Glomerular visceral epithelial cell (primary cell): ENCODE data around the gene PEBP1.
"Not testable (repeated sequence)": the region's sequence is repeated elsewhere in the genome, so short reads cannot be mapped to it uniquely, and the experiment has no call there.

Experiments
- DNase-seq: peaks from one replicate; pipeline ENCODE4 v3.0.0-alpha.2; 2016; ENCODE audit errors: extremely low spot score

PEBP1 gene

DNA sequence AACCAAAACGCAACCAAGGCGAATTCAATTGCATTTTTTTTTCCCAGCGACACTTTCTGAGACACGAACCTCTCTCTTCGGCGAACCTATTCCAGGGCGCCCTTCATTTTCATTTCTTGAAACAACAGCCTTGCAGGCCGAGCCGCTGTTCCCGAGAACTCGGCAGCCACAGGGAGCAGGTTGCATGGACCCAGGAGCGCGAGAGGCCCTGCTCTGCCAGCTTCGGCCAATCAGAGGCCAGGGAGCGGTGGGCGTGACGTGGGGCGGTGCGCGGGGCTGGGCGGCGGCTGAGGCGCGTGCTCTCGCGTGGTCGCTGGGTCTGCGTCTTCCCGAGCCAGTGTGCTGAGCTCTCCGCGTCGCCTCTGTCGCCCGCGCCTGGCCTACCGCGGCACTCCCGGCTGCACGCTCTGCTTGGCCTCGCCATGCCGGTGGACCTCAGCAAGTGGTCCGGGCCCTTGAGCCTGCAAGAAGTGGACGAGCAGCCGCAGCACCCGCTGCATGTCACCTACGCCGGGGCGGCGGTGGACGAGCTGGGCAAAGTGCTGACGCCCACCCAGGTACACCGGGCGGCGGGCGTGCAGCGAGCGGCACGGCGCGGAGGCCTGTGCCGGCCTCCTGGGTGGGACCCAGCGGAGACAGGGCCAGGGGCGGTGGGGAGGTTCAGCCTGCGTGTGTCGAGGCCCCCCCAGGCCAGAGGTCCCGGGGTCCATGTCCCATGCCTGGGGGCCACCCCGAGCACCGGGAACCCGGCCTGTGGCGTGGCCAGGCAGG, at the start of gene PEBP1:
PEBP1 (plus strand) TSS at position 337 of the 771 bp plus-strand sequence; CDS start at position 423, 86 bp downstream.
- peak; percentile 89 for DNase-seq

DNA sequence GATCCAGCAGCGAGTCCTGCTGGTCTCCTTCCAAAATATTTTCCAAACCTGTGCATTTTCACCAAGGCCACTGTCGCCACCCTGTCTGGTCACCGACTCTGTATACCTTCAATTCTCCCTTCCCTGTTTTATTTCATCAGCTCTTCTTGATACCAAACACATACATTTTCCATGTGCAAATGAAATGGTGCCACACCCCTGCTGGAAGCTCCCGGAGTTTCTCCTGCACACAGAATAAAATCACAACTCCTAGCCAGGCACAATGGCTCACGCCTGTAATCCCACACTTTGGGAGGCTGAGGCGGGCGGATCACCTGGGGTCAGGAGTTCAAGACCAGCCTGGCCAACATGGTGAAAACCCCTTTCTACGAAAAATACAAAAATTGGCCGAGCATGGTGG, 46.1 kb upstream of the PEBP1 start:
- DNase-seq, result no peak

DNA sequence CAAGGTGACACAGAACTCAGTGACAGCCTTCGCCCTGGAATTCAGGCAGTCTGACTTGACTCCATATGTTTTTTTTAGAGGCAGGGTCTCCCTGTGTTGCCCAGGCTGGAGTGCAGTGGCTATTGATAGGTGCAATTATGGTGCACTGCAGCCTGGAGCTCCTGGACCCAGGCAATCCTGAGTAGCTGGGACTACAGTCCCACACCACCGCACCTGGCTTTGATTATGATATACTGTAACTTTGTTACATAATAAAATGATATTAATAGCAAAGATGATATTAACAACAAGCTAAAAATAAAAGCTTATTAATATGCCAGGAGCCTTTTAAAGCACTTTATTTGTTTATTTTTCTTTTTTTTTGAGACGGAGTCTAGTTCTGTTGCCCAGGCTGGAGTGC, 41.9 kb upstream of the PEBP1 start:
- DNase-seq, result no peak

DNA sequence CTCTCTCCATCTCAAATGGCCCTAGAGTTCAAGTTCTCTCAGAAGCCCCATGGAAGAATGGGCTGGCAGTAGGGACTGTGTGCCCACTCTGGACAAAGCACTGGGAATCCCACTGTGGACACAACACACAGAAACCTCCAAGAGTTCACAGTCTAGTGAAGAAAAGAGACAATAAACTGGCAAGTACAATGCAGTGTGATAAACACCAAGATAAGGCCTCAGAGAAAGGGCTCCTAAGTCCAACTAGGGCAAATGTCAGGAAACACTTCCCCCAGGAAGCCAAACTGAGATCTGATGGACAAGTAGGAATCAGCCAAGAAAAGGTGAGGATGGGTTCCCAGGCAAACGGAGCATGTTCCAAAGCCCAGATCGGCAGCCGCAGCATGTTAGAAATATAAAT, 37.5 kb upstream of the PEBP1 start:
- DNase-seq, result no peak

DNA sequence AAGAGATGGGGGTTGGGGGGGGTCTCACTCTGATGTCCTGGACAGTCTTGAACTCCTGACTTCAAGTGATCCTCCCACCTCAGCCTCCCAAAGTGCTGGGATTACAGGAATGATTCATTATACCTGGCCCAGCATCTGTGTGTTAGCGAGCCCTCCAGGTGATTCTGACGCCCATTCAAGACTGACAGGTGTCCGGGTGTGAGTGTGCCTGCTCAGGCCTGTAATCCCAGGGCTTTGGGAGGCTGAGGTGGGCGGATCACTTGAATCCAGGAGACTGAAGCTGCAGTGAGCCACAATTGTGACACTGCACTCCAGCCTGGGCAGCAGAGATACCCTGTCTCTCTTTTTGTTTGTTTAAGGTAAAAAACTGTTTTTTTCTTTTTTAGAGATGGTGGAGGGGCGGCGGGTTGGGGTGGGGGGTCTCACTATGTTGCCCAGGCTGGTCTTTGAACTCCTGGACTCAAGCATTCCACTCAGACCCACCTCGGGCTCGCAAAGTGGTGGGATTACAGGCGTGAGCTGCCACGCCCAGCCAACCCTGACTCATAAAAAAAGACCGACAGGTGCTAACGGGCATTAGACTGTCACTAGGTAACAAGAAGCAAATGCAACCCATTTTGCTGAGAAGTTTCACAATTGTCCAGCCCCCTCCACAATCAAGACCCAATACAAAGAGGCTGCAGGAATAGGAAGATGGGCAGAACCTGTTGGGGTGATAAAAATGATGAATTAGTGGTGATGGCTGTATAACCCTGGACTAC, 36.8 kb upstream of the PEBP1 start:
- DNase-seq, result no peak

DNA sequence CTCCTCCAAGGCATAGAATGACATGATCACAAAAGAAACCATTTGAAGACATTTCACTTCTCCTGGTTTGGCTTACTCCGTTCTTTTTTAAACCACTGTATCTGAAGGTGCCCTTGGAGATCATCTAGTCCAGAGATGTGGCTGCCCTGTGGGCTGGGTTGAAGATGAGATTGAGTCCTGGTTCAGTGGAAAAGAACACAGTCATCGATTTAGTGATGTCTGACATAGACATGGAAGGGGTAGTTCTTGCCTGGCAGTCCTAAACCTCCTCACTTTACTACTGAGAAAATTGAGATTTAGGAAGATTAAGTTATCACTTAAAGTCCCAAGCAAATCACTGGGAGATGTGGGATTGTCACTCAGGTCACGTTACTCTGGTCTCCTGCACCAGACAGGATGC, 34.9 kb upstream of the PEBP1 start:
- no peak for DNase-seq

DNA sequence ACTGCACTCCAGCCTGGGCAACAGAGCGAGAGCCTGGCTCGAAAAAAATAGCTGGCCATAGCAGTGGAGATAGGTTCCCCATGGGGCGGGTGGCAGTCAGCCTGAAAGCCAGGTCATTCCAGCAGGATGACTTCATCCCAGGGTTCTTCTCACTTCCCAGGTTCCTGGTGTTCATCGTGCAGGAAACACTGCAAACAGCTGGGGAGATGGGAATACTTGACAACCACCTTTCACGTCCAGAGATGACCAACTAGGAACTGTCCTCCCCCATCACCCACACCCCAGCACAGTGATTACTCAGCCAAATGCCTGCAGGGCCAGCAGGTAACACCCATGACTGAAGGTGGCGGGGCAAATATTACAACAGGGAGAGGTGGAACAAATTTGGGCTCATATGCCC, 33.9 kb upstream of the PEBP1 start:
- DNase-seq, result peak; percentile 88

DNA sequence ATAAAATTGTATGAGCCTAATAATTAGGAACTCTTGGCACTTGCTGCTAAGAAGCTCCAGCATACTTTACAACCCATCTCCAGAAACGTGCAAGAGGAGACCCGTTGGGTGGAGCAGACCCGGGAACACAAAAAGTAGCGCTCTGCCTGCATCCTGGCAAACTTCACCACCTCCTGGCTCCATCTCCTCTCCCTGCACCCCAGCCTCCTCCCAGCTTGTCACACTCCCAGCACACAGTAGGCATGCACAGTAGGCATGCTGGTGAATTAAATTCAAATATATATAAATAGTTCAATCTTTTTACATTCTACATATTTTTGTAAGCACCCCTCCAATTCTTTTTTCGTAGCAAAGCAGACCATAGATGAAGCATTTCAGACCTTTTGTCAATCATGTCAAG, 33.3 kb upstream of the PEBP1 start:
- no peak for DNase-seq

DNA sequence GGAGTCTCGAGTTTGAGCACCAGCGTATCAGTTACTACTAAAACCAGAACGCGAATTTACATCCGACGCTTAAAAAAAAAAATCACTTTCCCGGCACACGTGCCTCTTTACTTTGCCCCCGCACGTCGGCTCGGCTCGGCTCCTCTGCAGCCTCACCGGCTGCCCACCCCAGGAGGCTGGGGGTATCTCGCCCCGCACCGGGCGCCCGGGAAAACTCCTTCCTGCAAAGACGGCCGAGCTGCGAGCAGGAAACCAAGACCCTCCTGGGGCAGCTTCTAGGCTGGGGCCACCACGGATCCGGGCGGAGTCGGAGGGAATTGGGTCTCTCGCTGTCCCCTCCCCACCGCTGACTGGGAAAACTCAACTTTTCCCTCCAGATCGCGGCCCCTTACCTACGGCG, 32.7 kb upstream of the PEBP1 start:
- peak; percentile 9 for DNase-seq

DNA sequence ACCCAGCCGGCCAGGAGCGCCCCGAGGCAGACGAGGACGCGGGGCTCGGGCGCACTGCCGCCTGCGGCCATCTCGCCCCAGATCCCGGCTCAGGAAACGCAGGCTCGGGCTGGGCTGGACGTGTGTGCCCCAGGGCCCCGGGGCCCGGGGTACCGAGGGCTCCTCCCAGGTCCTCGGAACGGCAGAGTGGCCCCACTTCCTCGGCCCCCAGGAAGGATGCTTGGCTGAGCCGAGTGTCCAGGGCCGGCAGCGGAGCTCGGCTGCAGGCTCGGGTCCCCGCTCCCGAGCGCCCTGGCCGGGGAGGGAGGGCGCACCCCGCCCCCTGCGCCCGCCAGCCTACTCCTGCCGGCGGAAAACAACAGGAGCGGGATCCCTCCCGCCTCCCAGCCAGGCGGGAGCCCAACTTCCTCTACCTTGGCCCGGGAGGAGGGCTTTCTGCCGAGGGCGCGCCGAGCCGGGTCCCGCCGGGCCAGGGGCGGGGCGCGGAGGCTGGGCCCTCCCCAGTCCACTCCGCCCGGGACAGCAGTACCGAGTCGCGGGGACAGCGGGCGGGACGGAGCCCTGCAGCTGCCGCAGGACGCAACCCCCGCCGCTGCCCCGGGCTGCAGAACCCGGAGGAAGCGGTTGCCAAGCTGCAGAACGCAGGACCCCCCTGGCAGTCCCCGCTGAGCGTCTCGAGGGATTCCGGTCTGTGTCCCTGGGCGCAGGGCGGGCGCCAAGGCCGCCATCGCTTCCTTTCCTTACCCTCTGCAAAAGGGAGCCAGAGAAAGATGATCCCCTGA, 32.1 kb upstream of the PEBP1 start, which contains the start of gene VSIG10:
VSIG10 (minus strand) TSS at position 411 of the 782 bp plus-strand sequence; CDS start at position 71, 340 bp downstream.
- DNase-seq, result peak; percentile 84

DNA sequence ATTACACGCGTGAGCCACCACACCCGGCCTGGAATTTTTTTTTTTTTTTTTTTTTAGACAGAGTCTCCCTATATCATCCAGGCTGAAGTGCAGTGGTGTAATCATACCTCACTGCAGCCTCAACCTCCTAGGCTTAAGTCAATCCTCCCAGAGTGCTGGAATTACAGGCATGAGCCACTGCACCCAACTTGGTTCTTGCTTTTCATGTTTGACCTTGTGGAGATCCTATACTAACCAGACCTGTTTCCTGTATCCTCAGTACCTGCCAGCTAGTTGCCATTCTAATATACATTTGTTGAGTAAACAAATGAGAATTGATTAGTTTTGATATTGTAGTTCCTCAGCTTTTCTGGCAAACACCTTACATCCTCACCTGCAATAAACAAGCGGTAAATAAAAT, 28.9 kb upstream of the PEBP1 start:
- DNase-seq, result no peak

DNA sequence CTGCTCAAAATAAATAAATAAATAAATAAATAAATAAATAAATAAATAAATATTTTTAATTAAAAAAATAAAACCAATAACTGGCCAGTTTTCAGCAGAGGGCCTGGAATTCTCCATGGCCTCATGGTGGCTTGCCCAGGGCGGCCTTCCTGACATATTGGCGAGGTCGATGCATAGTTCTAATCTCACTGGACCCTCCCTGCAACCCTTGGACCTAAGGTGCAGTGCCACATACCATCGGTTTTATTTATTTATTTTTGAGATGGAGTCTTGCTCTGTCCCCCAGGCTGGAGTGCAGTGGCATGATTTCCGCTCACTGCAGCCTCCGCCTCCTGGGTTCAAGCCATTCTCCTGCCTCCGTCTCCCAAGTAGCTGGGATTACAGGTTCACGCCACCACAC, 28.2 kb upstream of the PEBP1 start:
- no peak for DNase-seq

DNA sequence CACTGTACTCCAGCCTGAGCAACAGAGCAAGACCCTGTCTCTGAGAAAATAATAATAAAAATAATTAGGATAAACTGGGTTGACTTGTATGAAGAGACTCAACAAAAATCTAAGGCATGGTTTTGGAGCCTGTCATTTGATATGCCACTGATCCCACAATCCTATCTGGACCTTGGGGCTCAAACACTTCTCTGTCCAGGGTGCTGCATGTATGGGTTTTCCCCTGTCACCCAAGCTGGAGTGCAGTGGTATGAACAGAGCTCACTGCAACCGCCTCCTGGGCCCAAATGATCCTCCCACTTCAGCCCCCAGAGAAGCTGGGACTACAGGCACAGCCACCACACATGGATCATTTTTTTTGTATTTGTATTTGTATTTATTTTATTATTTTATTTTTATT, 26.8 kb upstream of the PEBP1 start:
- no peak for DNase-seq

DNA sequence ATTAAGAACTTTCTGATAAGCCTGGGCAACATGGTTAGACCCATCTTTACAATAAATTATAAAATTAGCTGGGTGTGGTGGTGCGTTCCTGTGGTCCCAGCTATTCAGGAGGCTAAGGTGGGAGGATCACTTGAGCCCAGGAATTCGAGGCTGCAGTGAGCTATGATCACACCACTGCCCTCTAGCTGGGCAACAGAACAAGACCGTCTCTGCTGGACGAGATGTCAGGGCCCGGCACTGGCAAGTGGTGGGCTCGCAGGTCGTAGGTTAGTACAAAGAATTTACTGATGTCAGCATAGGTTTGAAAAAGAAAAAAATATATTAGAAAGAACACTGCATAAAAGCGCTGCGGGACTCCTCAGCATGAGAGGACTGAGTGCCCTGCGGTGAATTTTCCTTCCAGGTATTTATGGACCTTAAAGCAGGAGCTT, 16.5 kb upstream of the PEBP1 start:
- no peak for DNase-seq

DNA sequence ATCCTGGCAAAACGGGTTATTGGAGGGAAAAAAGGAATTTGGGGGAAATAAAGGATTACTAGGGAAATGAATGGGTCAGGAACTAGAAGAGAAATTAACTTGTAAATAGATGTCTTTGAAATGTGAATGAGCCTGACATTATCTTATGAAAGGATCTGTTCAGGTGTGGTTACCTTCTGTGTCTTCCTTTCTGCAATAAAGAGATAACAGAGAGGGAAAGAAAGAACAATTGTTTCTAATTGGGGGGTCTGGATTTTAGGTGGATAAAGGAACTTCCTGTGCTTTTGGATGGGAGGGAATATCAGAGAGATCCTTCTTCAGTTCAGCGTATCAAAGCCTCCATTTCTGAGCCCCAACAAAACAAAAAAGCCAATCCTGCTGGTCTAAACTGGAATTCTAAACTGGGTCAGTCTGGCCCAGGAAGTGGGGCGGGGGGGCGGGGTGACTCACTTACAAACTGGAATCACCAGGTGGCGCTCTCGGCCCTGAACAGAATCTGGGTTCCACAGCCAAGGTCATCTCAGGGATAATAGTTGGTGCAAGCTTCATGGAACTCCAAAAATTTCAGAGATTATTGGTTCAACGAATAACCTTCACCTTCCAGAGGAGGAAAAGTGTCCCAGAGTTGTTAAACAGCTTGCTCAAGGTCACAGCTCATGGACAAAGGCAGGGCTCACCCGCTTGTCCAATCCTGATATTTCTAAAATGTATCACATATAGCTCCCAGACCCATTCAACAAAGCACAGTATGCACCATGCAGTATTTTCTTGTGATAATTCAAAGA, 15.2 kb upstream of the PEBP1 start:
- DNase-seq, result peak; percentile 73

DNA sequence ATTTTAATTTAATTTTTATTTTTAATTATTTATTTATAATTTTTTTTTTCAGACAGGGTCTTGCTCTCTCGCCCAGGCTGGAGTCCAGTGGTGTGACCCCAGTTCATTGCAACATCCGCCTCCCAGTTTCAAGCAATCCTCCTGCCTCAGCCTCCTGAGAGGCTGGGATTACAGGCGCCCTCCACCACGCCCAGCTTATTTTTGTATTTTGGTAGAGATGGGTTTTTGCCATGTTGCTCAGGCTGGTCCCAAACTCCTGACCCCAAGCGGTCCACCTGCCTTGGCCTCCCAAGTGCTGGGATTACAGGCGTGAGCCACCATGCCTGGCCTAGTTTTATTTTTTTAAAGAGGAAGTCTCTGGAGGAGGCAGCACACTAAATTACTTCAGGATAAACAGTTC, 13.7 kb upstream of the PEBP1 start:
- no peak for DNase-seq

DNA sequence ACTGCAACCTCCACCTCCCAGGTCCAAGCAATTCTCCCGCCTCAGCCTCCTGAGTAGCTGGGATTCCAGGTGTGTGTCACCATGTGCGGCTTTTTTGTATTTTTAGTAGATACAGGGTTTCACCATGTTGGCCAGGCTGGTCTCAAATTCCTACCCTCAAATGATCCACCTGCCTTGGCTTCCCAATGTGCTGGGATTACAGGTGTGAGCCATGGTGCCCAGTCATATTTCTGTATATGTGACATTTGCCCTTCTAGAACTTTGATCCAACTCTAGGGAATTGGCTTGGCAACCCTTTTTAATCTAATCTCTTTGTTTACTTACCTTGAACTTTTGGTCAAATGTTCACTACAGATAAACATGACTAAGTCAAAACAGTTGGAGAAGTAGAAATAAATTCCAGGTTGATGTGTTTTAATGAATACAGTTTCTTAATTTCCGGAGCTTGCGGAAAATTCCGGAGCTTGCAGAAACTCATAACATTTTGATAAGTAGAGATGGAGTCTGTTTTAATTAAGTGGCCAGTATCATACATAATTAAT, 11.5 kb upstream of the PEBP1 start:
- no peak for DNase-seq

DNA sequence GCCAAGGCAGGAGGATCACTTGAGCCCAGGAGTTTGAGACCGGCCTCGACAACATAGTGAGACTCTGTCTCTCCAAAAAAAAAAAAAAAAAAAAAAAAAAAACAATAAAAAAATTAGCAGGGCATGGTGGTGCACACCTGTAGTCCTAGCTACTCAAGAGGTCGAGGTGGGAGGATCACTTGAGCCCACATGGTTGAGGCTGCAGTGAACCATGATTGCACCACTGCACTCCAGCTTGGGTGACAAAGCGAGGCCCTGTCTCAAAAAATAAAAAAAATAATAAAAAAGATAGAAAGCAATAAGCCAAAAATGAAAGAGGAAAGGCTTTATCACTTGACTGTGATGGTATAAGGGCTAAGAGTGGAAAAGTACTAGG, 10.2 kb upstream of the PEBP1 start:
- DNase-seq, result no peak

DNA sequence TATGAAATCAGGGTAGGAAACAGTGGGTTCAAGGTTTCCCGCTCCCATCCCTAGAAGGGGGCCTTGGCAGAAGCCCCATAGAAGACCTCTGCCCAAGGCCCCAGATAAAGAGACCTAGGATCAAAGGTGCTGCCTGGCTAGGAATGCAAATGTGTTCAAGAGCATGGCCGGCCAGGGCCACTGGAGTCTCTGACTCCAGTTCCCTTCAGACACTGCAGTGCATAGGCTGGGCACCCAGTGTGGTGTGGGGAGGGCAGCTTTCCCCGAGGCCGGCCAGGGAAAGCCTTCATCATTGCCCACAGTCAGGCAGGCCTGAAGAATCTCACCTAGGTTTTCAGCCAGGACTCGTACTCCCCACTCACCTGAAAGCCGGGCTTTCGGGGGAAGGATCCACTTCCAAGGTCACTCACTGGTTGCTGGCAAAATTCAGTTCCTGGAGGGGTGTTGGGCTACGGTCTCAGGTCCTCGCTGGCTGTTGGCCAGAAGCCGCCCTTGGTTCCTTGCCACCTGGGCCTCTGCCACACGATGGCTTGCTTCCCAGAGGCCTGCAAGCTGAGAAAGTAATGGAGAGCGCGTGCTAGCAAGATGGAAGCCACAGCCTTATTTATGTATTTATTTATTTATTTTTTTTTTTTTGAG, 9.7 kb upstream of the PEBP1 start:
- no peak for DNase-seq

DNA sequence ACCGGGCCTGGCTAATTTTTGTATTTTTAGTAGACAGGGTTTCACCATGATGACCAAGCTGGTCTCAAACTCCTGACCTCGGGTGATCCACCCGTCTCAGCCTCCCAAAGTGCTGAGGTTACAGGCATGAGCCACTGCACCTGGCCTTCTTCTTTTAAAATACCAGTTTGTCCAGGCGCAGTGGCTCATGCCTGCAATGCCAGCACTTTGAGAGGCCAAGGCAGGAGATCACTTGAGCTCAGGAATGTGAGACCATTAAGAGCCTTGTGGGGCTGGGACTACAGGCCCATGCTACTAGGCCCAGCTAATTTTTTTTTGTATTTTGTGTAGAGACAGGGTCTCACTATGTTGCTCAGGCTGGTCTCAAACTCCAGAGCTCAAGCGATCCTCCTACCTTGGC, 8.1 kb upstream of the PEBP1 start:
- DNase-seq, result no peak

DNA sequence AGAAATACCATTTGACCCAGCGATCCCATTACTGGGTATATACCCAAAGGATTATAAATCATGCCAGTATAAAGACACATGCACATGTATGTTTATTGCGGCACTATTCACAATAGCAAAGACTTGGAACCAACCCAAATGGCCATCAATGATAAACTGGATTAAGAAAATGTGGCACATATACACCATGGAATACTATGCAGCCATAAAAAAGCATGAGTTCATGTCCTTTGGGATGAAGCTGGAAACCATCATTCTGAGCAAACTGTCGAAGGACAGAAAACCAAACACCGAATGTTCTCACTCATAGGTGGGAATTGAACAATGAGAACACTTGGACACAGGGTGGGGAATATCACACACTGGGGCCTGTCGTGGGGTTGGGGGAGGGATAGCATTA, 6.5 kb upstream of the PEBP1 start:
- DNase-seq, result not testable (repeated sequence)
